Activated CD8-positive, alpha-beta T cell treated with anti-CD3 and anti-CD28 coated beads, Interleukin-2, amount 10 ng/mL, durations not matched to agents 7 days and 5 days (primary cell): ENCODE results near the gene KCTD15. TPM values are rescaled to one million over a fixed set of nuclear protein-coding genes. Genes with fewer than 3 reads are reported as not detected.

Experiments
- ATAC-seq: fragments of 150-1000 bp; cut with Tn5 transposase; one replicate; pipeline ENCODE4 v1.10.0; 2021; ENCODE audit warnings: moderate library complexity
- CTCF ChIA-PET: fragments of 350-600 bp; sonication (Branson Sonifier 250); formaldehyde crosslinking; loops from one replicate; lab custom pipeline; 2021; ENCODE audit warnings: antibody characterized with exemption; lab: Charles Lee
- POLR2A ChIA-PET: fragments of 350-600 bp; sonication (Branson Sonifier 250); formaldehyde crosslinking; loops from one replicate; lab custom pipeline; 2021; ENCODE audit warnings: antibody characterized with exemption; lab: Charles Lee
- DNase-seq: peaks from one replicate; pipeline ENCODE4 v3.0.0-alpha.2; 2020
- H3K27ac Mint-ChIP-seq: one replicate; pipeline ENCODE4 v1.8.0; 2021; ENCODE audit warnings: mild to moderate bottlenecking, mixed read lengths
- H3K27me3 Mint-ChIP-seq: one replicate; pipeline ENCODE4 v1.8.0; 2021; ENCODE audit warnings: low read depth, mixed read lengths
- H3K36me3 Mint-ChIP-seq: one replicate; pipeline ENCODE4 v1.8.0; 2021; ENCODE audit warnings: low read depth, mixed read lengths
- H3K4me1 Mint-ChIP-seq: one replicate; pipeline ENCODE4 v1.8.0; 2021; ENCODE audit warnings: low read depth, mixed read lengths
- H3K4me3 Mint-ChIP-seq: one replicate; pipeline ENCODE4 v1.8.0; 2021; ENCODE audit warnings: mild to moderate bottlenecking, mixed read lengths
- H3K9me3 Mint-ChIP-seq: one replicate; pipeline ENCODE4 v1.8.0; 2022; ENCODE audit warnings: mixed read lengths; ENCODE audit not compliant: insufficient read depth
- total RNA-seq, 2 experiments: library from RNA; stranded (reverse); gene quantifications; one replicate each; pipeline ENCODE4 v1.2.3, GENCODE V29; 2021

Gene KCTD15
- total RNA-seq, 2 experiments from 2014 or later: 0.42 TPM

DNA sequence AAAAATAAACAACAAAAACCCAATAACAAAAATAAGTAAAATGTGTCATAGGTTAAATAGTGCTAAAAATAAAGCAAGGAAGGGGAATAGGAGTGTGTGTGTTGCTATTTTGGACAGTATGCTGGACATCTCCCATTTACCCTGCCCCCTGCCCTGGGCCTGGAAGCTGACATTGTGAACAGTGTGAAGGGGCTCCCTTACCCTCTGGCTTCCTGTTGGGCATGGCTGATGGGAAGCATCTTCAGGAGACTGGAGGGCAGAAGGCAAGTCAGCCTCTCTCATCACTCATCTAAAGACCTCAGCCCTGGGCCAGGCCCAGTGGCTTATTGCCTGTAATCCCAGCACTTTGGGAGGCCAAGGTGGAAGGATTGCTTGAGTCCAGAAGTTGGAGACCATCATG is 26.7 kb downstream of the KCTD15 start:
- ChIA-PET CTCF (interaction anchor here (1.8 kb wide), 1 partner anchor 45 kb away, joined by 7 read pairs; no protein-coding TSS in a partner anchor), POLR2A (no interaction called here)
- Mint-ChIP-seq H3K27me3 (peaks cover 18% of the 10 kb centered on the region), H3K9me3 (no peaks in the 10 kb centered on the region), H3K36me3 (no peaks in the 10 kb centered on the region), H3K4me3 (no peak overlapping the region), H3K27ac (no peak overlapping the region), H3K4me1 (peaks cover 27% of the 10 kb centered on the region)
- ATAC-seq (no peak), DNase-seq (no peak)

DNA sequence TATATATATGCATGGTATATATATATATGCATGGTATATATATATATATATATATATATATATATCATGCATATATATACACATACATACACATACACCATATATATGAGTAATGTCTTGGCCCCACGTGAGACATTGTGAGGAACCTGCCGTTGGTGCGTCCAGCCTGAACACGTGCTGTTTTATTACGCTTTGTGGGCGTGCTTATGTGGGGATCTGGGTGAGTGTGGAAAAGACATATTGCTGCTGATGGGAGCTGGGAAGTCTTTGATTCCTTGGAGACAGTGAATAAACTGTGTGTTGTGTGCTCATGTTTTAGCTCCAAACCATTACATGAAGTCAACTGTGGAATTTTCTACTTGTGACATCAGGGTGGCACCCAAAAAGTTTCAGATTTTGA is 28.9 kb downstream of the KCTD15 start:
- H3K27me3 Mint-ChIP-seq: peaks cover 14% of the 10 kb centered on the region
- ChIA-PET POLR2A (no interaction called here), CTCF (no interaction called here)
- ATAC-seq (no peak), DNase-seq (no peak)
- no peak overlapping the region for H3K4me3 Mint-ChIP-seq
- peaks cover 13% of the 10 kb centered on the region for H3K4me1 Mint-ChIP-seq
- no peak overlapping the region for H3K27ac Mint-ChIP-seq
- no peaks in the 10 kb centered on the region for H3K9me3 Mint-ChIP-seq
- H3K36me3 Mint-ChIP-seq: no peaks in the 10 kb centered on the region

DNA sequence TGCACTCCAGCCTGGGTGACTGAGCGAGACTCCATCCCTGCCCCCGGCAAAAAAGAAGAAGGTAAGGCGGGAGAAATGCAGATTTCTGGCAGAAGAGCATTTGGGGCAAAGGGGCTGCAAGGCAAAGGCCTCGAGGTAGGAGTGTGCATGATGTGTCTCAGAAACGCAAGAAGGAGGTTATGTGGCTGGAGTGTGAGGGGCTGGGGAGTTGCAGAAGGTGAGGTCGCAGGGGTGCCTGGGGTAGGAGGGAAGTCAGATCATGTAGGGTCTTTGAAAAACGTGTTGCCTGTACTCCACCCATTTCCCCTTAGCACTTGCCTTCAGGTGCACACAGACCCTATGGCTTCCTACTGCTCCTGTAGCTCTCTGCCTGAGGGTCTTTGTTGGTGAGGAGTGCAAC is 29.9 kb downstream of the KCTD15 start:
- ChIA-PET CTCF (interaction anchor here (2.3 kb wide), 1 partner anchor 48 kb away, joined by 5 read pairs; no protein-coding TSS in a partner anchor), POLR2A (no interaction called here)
- peaks cover 11% of the 10 kb centered on the region for H3K27me3 Mint-ChIP-seq
- H3K4me1 Mint-ChIP-seq: peaks cover 5% of the 10 kb centered on the region
- no peaks in the 10 kb centered on the region for H3K36me3 Mint-ChIP-seq
- H3K27ac Mint-ChIP-seq: no peak overlapping the region
- DNase-seq (no peak), ATAC-seq (no peak)
- H3K9me3 Mint-ChIP-seq: no peaks in the 10 kb centered on the region
- no peak overlapping the region for H3K4me3 Mint-ChIP-seq

DNA sequence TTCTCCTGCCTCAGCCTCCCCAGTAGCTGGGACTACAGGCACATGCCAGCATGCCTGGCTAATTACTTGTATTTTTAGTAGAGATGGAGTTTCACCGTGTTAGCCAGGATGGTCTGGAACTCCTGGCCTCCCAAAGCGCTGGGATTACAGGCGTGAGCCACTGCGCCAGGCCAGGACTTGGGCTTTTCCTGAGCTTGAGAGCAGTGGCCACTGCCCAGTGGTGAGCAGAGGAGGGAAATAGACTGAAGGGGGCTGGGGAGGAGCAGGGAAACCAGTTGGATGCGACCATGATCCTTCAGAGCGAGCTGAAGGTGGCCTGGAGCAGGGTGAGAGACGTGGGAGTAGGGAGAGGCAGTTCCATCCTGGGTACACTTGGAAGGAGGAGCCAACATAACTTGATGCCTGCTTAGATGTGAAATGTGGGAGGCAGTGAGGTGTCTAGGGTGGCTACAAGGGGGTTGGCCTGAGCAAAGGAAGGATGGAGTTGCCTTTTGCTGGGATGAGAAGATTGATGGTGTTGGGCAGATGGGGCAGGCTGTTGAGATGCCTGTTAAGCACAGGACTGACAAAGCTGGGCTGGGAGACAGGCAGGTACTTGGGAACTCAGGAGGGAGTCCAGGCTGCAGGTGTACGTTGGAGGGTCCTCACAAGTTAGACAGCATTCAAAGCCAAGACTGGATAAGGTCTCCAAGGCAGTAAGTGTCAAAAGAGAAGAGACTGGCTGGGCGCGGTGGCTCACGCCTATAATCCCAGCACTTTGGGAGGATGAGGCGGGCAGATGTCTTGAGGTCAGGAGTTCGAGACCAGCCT is 31.8 kb downstream of the KCTD15 start:
- Mint-ChIP-seq H3K9me3 (no peaks in the 10 kb centered on the region), H3K4me3 (no peak overlapping the region), H3K4me1 (no peaks in the 10 kb centered on the region), H3K36me3 (no peaks in the 10 kb centered on the region), H3K27ac (no peak overlapping the region), H3K27me3 (peaks cover 3% of the 10 kb centered on the region)
- ChIA-PET CTCF (interaction anchor here (2.3 kb wide), 1 partner anchor 50 kb away, joined by 5 read pairs; no protein-coding TSS in a partner anchor), POLR2A (no interaction called here)
- DNase-seq (no peak), ATAC-seq (no peak)

DNA sequence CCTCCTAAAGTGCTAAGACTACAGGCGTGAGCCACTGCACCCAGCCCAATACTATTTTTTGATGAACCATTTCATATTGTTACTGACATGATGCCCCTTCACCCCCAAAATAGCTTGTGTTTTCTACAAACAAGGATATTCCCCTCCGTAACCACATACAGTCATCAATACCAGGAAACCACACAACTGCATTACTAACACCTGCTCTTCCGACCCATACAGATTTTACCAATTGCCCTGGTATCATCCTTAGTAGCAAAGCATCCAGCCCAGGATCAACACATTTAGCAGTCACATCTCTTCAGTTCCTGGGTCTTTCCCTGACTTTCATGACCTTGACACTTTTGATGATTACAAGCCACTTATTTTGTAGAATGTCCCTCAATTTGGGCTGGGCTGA is 33.6 kb downstream of the KCTD15 start:
- Mint-ChIP-seq H3K27ac (no peak overlapping the region), H3K27me3 (peaks cover 5% of the 10 kb centered on the region), H3K36me3 (no peaks in the 10 kb centered on the region), H3K4me1 (no peaks in the 10 kb centered on the region), H3K9me3 (no peaks in the 10 kb centered on the region), H3K4me3 (no peak overlapping the region)
- POLR2A ChIA-PET: no interaction called here
- ATAC-seq (no peak), DNase-seq (no peak)
- CTCF ChIA-PET: no interaction called here

GRCh38 chr19:33831825-33832224 is 35.2 kb downstream of the KCTD15 start:
- no peak for ATAC-seq
- H3K27me3 Mint-ChIP-seq: peaks cover 8% of the 10 kb centered on the region
- CTCF ChIA-PET: no interaction called here
- no peaks in the 10 kb centered on the region for H3K4me1 Mint-ChIP-seq
- no peaks in the 10 kb centered on the region for H3K9me3 Mint-ChIP-seq
- H3K27ac Mint-ChIP-seq: no peak overlapping the region
- POLR2A ChIA-PET: no interaction called here
- no peaks in the 10 kb centered on the region for H3K36me3 Mint-ChIP-seq
- no peak overlapping the region for H3K4me3 Mint-ChIP-seq
- DNase-seq: no peak

GRCh38 chr19:33832633-33833032 is 36.0 kb downstream of the KCTD15 start:
- no peak for ATAC-seq
- H3K4me1 Mint-ChIP-seq: no peaks in the 10 kb centered on the region
- H3K27ac Mint-ChIP-seq: no peak overlapping the region
- ChIA-PET POLR2A (no interaction called here), CTCF (no interaction called here)
- peaks cover 13% of the 10 kb centered on the region for H3K27me3 Mint-ChIP-seq
- no peak overlapping the region for H3K4me3 Mint-ChIP-seq
- DNase-seq: no peak
- no peaks in the 10 kb centered on the region for H3K9me3 Mint-ChIP-seq
- no peaks in the 10 kb centered on the region for H3K36me3 Mint-ChIP-seq

DNA sequence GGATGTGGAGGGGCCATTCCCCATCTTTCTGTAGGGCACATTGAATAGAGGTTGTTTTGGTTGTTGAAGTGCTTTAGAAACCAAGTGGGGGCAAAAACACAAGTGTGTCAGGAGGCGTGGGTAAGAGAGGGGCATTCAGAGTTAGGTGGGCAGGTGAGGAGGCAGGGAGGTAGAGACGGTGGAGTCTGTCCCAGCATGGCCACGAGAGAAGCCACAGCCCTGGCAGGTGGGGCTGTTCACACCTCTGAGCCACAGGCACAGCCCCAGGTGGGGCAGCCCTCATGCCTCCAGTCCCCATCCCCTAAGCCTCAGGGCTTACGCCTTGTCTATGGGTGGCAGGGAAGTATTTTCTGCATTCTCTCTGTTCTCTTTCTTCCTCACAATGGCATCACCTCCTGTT is 43.7 kb downstream of the KCTD15 start:
- Mint-ChIP-seq H3K4me1 (no peaks in the 10 kb centered on the region), H3K27me3 (peaks cover 16% of the 10 kb centered on the region), H3K4me3 (no peak overlapping the region), H3K36me3 (no peaks in the 10 kb centered on the region), H3K27ac (no peak overlapping the region), H3K9me3 (no peaks in the 10 kb centered on the region)
- ATAC-seq (no peak), DNase-seq (no peak)
- ChIA-PET CTCF (interaction anchor here (1.1 to 1.3 kb wide), 2 partner anchors 21 to 62 kb away, joined by 3 read pairs; no protein-coding TSS in a partner anchor), POLR2A (interaction anchor here (1.1 kb wide), 1 partner anchor 16 kb away, joined by 3 read pairs; no protein-coding TSS in a partner anchor)

DNA sequence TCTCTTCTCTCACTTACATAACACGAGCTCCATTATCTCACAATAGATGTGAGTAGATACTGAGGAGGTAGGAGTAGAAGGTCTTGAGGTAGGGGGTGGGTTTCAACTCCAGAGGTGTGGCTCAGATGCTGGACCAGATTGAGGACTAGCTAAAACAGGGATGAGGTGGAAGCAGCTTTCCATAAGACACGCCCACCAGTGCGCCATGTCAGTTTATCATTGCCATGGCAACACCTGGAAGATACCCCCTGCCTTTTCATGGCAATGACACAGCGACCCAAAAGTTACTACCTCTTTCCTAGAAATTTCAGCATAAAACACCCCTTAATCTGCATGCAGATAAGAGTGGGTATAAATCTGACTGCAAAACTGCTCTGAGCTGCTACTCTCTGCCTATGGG is 44.1 kb downstream of the KCTD15 start:
- ATAC-seq: no peak
- Mint-ChIP-seq H3K27me3 (peaks cover 14% of the 10 kb centered on the region), H3K27ac (no peak overlapping the region), H3K36me3 (no peaks in the 10 kb centered on the region), H3K4me1 (no peaks in the 10 kb centered on the region), H3K4me3 (no peak overlapping the region), H3K9me3 (no peaks in the 10 kb centered on the region)
- DNase-seq: no peak
- ChIA-PET POLR2A (interaction anchor here (1.1 kb wide), 1 partner anchor 17 kb away, joined by 3 read pairs; no protein-coding TSS in a partner anchor), CTCF (interaction anchor here (1.3 kb wide), 1 partner anchor 22 kb away, joined by 3 read pairs; no protein-coding TSS in a partner anchor)

DNA sequence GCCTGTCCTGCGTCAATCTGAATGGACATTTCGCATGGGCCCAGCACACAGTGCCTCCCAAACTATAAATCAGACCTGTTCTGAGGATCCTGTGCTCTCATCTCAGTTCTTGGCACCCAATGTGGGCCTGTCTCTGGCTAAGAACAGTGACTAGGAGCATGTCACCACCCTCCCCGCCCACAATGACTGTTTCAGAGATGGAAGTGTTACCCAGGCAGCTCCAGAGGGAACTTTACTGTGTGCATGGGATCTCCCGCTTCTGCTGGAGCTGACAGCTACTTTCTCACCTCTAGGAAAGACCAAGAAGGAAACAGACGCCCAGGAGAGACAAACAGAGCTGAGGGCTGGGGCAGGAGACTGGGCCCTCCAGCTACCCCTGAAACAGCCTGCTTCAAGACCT is 45.0 kb downstream of the KCTD15 start:
- ATAC-seq (no peak), DNase-seq (no peak)
- Mint-ChIP-seq H3K9me3 (no peaks in the 10 kb centered on the region), H3K36me3 (no peaks in the 10 kb centered on the region), H3K27me3 (peaks cover 14% of the 10 kb centered on the region), H3K4me3 (no peak overlapping the region), H3K4me1 (no peaks in the 10 kb centered on the region), H3K27ac (no peak overlapping the region)
- ChIA-PET CTCF (no interaction called here), POLR2A (no interaction called here)

- ChIA-PET CTCF (no interaction called here), POLR2A (no interaction called here)
- no peaks in the 10 kb centered on the region for H3K4me1 Mint-ChIP-seq
- no peak overlapping the region for H3K4me3 Mint-ChIP-seq
- no peaks in the 10 kb centered on the region for H3K9me3 Mint-ChIP-seq
- H3K27me3 Mint-ChIP-seq: peaks cover 9% of the 10 kb centered on the region
- DNase-seq: no peak
- no peaks in the 10 kb centered on the region for H3K36me3 Mint-ChIP-seq
- ATAC-seq: no peak
- no peak overlapping the region for H3K27ac Mint-ChIP-seq
Observed at GRCh38 chr19:33844478-33844877, 47.8 kb downstream of the KCTD15 start.

GRCh38 chr19:33845498-33845897 is 48.8 kb downstream of the KCTD15 start:
- ATAC-seq: no peak
- H3K4me3 Mint-ChIP-seq: no peak overlapping the region
- POLR2A ChIA-PET: no interaction called here

More at GRCh38 chr19:33845498-33845897, 48.8 kb downstream of the KCTD15 start:
- peaks cover 9% of the 10 kb centered on the region for H3K27me3 Mint-ChIP-seq
- CTCF ChIA-PET: no interaction called here
- no peaks in the 10 kb centered on the region for H3K36me3 Mint-ChIP-seq
- no peaks in the 10 kb centered on the region for H3K4me1 Mint-ChIP-seq
- H3K9me3 Mint-ChIP-seq: no peaks in the 10 kb centered on the region
- H3K27ac Mint-ChIP-seq: no peak overlapping the region
- no peak for DNase-seq
